ENCODE measurements around the gene ARMC10.

The ARMC10 gene

DNA sequence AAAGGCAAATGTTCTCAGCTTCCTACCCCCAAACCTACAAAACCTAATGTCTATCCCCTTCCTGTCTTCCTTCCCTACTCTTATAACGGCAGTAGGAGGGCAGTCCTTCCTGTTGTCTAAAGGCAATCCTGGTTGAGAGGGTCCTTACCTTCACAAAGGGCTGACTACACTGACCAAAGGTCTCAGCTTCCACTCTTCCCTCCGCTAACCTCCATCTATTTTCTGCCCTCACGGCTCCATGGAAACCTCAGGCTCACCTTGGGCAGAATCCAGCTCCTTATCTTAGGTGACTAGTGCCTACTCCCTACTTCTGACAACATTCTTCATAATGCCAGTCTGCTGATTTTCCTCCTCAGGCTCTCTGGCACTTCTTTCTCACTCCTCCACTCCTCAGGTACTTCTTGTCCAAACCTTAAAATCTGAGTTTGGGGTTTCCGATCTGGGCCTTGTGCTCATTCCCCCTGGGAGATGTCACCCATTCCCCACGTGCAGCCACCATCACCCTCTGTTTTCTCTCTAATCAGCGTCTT, 886 bp upstream of the ARMC10 start:
- TF ChIP-seq YY1 (IDR thresholded peaks at IDR 0.05; ENCODE audit: low read depth) (no peak), MAX (IDR thresholded peaks at IDR 0.05) (0 out of 2 replicates have a peak, but pooled peaks have one; percentile 8)

- TF ChIP-seq EGR1 (IDR thresholded peaks at IDR 0.05), result peak; percentile 83
- TF ChIP-seq RAD21 (IDR thresholded peaks at IDR 0.05; ENCODE audit: low read depth), result no peak
- no peak for TF ChIP-seq TCF12 (IDR thresholded peaks at IDR 0.05; ENCODE audit: low read depth)
- peak; percentile 76 for TF ChIP-seq ZBTB7A (IDR thresholded peaks at IDR 0.05; ENCODE audit: low read depth)
- TF ChIP-seq MAX (IDR thresholded peaks at IDR 0.05), result no peak
- no peak for TF ChIP-seq TEAD4 (IDR thresholded peaks at IDR 0.05)
- TF ChIP-seq FOXM1 (IDR thresholded peaks at IDR 0.05; ENCODE audit: borderline replicate concordance, low read depth), result no peak
Observed at GRCh38 chr7:103075337-103075918, 488 bp downstream of the ARMC10 start.

- no peak for TF ChIP-seq USF1 (IDR thresholded peaks at IDR 0.05)
Observed at GRCh38 chr7:103076764-103077163, 1.8 kb downstream of the ARMC10 start.

DNA sequence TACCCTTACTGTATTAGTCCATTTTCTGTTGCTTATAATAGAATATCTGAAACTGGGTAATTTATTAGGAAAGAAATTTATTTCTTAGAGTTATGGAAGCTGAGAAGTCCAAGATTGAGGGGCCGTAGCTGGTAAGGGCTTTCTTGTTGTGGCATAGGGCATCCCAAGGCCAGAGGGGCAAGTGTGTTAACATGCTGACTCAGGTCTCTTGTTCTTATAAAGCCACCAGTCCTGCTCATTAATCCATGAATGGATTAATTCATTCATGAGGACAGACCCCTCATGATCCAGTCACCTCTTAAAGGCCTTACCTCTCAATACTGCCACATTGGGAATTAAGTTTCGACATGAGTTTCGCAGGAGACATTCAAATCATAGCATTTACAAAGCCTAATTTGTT, 2.4 kb downstream of the ARMC10 start:
- no peak for TF ChIP-seq USF1 (IDR thresholded peaks at IDR 0.05)
- no peak for TF ChIP-seq CREB1 (IDR thresholded peaks at IDR 0.05; ENCODE audit: low read depth)
- no peak for TF ChIP-seq YY1 (IDR thresholded peaks at IDR 0.05; ENCODE audit: low read depth)
- TF ChIP-seq RAD21 (IDR thresholded peaks at IDR 0.05; ENCODE audit: low read depth), result no peak
- TF ChIP-seq TAF1 (IDR thresholded peaks at IDR 0.05; ENCODE audit: low read depth), result no peak
- TF ChIP-seq EP300 (IDR thresholded peaks at IDR 0.05; ENCODE audit: borderline replicate concordance), result no peak
- no peak for TF ChIP-seq ZBTB7A (IDR thresholded peaks at IDR 0.05; ENCODE audit: low read depth)
- TF ChIP-seq, protein P1, sequence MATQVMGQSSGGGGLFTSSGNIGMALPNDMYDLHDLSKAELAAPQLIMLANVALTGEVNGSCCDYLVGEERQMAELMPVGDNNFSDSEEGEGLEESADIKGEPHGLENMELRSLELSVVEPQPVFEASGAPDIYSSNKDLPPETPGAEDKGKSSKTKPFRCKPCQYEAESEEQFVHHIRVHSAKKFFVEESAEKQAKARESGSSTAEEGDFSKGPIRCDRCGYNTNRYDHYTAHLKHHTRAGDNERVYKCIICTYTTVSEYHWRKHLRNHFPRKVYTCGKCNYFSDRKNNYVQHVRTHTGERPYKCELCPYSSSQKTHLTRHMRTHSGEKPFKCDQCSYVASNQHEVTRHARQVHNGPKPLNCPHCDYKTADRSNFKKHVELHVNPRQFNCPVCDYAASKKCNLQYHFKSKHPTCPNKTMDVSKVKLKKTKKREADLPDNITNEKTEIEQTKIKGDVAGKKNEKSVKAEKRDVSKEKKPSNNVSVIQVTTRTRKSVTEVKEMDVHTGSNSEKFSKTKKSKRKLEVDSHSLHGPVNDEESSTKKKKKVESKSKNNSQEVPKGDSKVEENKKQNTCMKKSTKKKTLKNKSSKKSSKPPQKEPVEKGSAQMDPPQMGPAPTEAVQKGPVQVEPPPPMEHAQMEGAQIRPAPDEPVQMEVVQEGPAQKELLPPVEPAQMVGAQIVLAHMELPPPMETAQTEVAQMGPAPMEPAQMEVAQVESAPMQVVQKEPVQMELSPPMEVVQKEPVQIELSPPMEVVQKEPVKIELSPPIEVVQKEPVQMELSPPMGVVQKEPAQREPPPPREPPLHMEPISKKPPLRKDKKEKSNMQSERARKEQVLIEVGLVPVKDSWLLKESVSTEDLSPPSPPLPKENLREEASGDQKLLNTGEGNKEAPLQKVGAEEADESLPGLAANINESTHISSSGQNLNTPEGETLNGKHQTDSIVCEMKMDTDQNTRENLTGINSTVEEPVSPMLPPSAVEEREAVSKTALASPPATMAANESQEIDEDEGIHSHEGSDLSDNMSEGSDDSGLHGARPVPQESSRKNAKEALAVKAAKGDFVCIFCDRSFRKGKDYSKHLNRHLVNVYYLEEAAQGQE (IDR thresholded peaks at IDR 0.05; ENCODE audit: low read depth), result no peak
- no peak for TF ChIP-seq NFIC (IDR thresholded peaks at IDR 0.05)
- TF ChIP-seq FOXM1 (IDR thresholded peaks at IDR 0.05; ENCODE audit: borderline replicate concordance, low read depth), result no peak
- no peak for TF ChIP-seq MAX (IDR thresholded peaks at IDR 0.05)
- TF ChIP-seq CEBPB (IDR thresholded peaks at IDR 0.05), result no peak
- TF ChIP-seq TEAD4 (IDR thresholded peaks at IDR 0.05), result no peak

- TF ChIP-seq TEAD4 (IDR thresholded peaks at IDR 0.05), result no peak
- no peak for TF ChIP-seq EGR1 (IDR thresholded peaks at IDR 0.05)
- no peak for TF ChIP-seq NFIC (IDR thresholded peaks at IDR 0.05)
- TF ChIP-seq RAD21 (IDR thresholded peaks at IDR 0.05; ENCODE audit: low read depth), result no peak
- no peak for TF ChIP-seq CEBPB (IDR thresholded peaks at IDR 0.05)
- no peak for TF ChIP-seq USF1 (IDR thresholded peaks at IDR 0.05)
- TF ChIP-seq ZBTB7A (IDR thresholded peaks at IDR 0.05; ENCODE audit: low read depth), result no peak
- no peak for TF ChIP-seq YY1 (IDR thresholded peaks at IDR 0.05; ENCODE audit: low read depth)
- no peak for TF ChIP-seq CREB1 (IDR thresholded peaks at IDR 0.05; ENCODE audit: low read depth)
- TF ChIP-seq, protein P1 (IDR thresholded peaks at IDR 0.05; ENCODE audit: low read depth), result no peak
- TF ChIP-seq FOXM1 (IDR thresholded peaks at IDR 0.05; ENCODE audit: borderline replicate concordance, low read depth), result no peak
- no peak for TF ChIP-seq EP300 (IDR thresholded peaks at IDR 0.05; ENCODE audit: borderline replicate concordance)
- TF ChIP-seq MAX (IDR thresholded peaks at IDR 0.05), result no peak
- no peak for TF ChIP-seq TAF1 (IDR thresholded peaks at IDR 0.05; ENCODE audit: low read depth)
- TF ChIP-seq TCF12 (IDR thresholded peaks at IDR 0.05; ENCODE audit: low read depth), result no peak
Observed at GRCh38 chr7:103079836-103080235, 4.9 kb downstream of the ARMC10 start.

Data from Ishikawa (cell line).